Effector memory CD8-positive, alpha-beta T cell (primary cell): ENCODE data around the gene CSRP2.

ENCODE experiments used
- ATAC-seq: fragments of 150-1000 bp; cut with Tn5 transposase; replicated peaks from 2 replicates; pipeline ENCODE4 v1.10.0; 2021; ENCODE audit warnings: mild to moderate bottlenecking, moderate library complexity
- DNase-seq, 3 experiments: peaks; one replicate each; pipeline ENCODE4 v3.0.0; 2021
- H3K27ac Mint-ChIP-seq, 2 donors: one replicate each; pipeline ENCODE4 v1.8.0; 2022; ENCODE audit warnings: mild to moderate bottlenecking in 2 of 2, mixed read lengths in 2 of 2, moderate library complexity in 2 of 2
- H3K27me3 Mint-ChIP-seq, 2 donors: one replicate each; pipeline ENCODE4 v1.8.0; 2022; ENCODE audit warnings: mixed read lengths in 2 of 2
- H3K36me3 Mint-ChIP-seq: one replicate; pipeline ENCODE4 v1.8.0; 2022; ENCODE audit warnings: mild to moderate bottlenecking, moderate library complexity, mixed read lengths; ENCODE audit not compliant: insufficient read depth
- H3K4me1 Mint-ChIP-seq, 2 donors: one replicate each; pipeline ENCODE4 v1.8.0; 2022; ENCODE audit warnings: low read depth in 2 of 2, mixed read lengths in 2 of 2
- H3K4me3 Mint-ChIP-seq, 2 donors: one replicate each; pipeline ENCODE4 v1.8.0; 2022; ENCODE audit warnings: mild to moderate bottlenecking in 2 of 2, mixed read lengths in 2 of 2, moderate library complexity in 2 of 2
- H3K9me3 Mint-ChIP-seq, 2 donors: one replicate each; pipeline ENCODE4 v1.8.0; 2022; ENCODE audit warnings: mixed read lengths in 2 of 2

The CSRP2 gene

GRCh38 chr12:76881142-76881541 is 2.3 kb upstream of the CSRP2 start:
- Mint-ChIP-seq H3K27ac (no peak overlapping the region), H3K4me3 (no peak overlapping the region), H3K36me3 (no peaks in the 10 kb centered on the region), H3K9me3 (no peaks in the 10 kb centered on the region), H3K27me3 (peaks cover 66 to 68% of the 10 kb centered on the region in 2 donors), H3K4me1 (peaks cover 10 to 11% of the 10 kb centered on the region in 2 donors)
- ATAC-seq (no peak), DNase-seq (no peak)

GRCh38 chr12:76880519-76881023 is 1.8 kb upstream of the CSRP2 start:
- ATAC-seq, result no peak
- H3K4me3 Mint-ChIP-seq, result peak overlapping the region in 1 of 2 donors; percentile 86
- no peaks in the 10 kb centered on the region for H3K9me3 Mint-ChIP-seq
- no peak overlapping the region for H3K27ac Mint-ChIP-seq
- peaks cover 65 to 66% of the 10 kb centered on the region in 2 donors for H3K27me3 Mint-ChIP-seq
- peaks cover 10 to 11% of the 10 kb centered on the region in 2 donors for H3K4me1 Mint-ChIP-seq
- DNase-seq, result no peak
- no peaks in the 10 kb centered on the region for H3K36me3 Mint-ChIP-seq

GRCh38 chr12:76879710-76880518 is 1.1 kb upstream of the CSRP2 start:
- DNase-seq (no peak), ATAC-seq (no peak)
- H3K9me3 Mint-ChIP-seq, result no peaks in the 10 kb centered on the region
- H3K27ac Mint-ChIP-seq, result peak overlapping the region in 1 of 2 donors; percentile 33
- peaks cover 70 to 71% of the 10 kb centered on the region in 2 donors for H3K27me3 Mint-ChIP-seq
- H3K4me1 Mint-ChIP-seq, result peaks cover 10 to 11% of the 10 kb centered on the region in 2 donors
- peak overlapping the region; percentile 81 to 86 for H3K4me3 Mint-ChIP-seq
- no peaks in the 10 kb centered on the region for H3K36me3 Mint-ChIP-seq

GRCh38 chr12:76878099-76878898 is 520 bp downstream of the CSRP2 start:
- H3K27me3 Mint-ChIP-seq, result peaks cover 65 to 78% of the 10 kb centered on the region in 2 donors
- peak overlapping the region in 1 of 2 donors; percentile 75 for H3K27ac Mint-ChIP-seq
- DNase-seq (no peak), ATAC-seq (peak; percentile 31)
- no peaks in the 10 kb centered on the region for H3K9me3 Mint-ChIP-seq
- no peaks in the 10 kb centered on the region for H3K36me3 Mint-ChIP-seq
- peaks cover 10 to 11% of the 10 kb centered on the region in 2 donors for H3K4me1 Mint-ChIP-seq
- H3K4me3 Mint-ChIP-seq, result peak overlapping the region; percentile 86 to 93

- Mint-ChIP-seq H3K4me1 (peaks cover 10 to 11% of the 10 kb centered on the region in 2 donors), H3K4me3 (no peak overlapping the region), H3K9me3 (no peaks in the 10 kb centered on the region), H3K27ac (no peak overlapping the region), H3K36me3 (no peaks in the 10 kb centered on the region), H3K27me3 (peaks cover 63 to 85% of the 10 kb centered on the region in 2 donors)
- DNase-seq (no peak), ATAC-seq (no peak)
Measured at GRCh38 chr12:76876696-76877229, 2.1 kb downstream of the CSRP2 start.

- Mint-ChIP-seq H3K4me3 (no peak overlapping the region), H3K36me3 (no peaks in the 10 kb centered on the region), H3K4me1 (peaks cover 10% of the 10 kb centered on the region in 2 donors), H3K9me3 (no peaks in the 10 kb centered on the region), H3K27ac (no peak overlapping the region), H3K27me3 (peaks cover 57 to 77% of the 10 kb centered on the region in 2 donors)
- DNase-seq (no peak), ATAC-seq (no peak)
Measured at GRCh38 chr12:76874491-76875190, 4.2 kb downstream of the CSRP2 start.

- no peak for DNase-seq
- H3K9me3 Mint-ChIP-seq, result no peaks in the 10 kb centered on the region
- no peak overlapping the region for H3K4me3 Mint-ChIP-seq
- peaks cover 5 to 6% of the 10 kb centered on the region in 2 donors for H3K4me1 Mint-ChIP-seq
- ATAC-seq, result no peak
- no peaks in the 10 kb centered on the region for H3K36me3 Mint-ChIP-seq
- H3K27ac Mint-ChIP-seq, result no peak overlapping the region
- peaks cover 52 to 78% of the 10 kb centered on the region in 2 donors for H3K27me3 Mint-ChIP-seq
Measured at GRCh38 chr12:76874027-76874426, 4.8 kb downstream of the CSRP2 start.

GRCh38 chr12:76872415-76872814 is 6.4 kb downstream of the CSRP2 start:
- ATAC-seq (no peak), DNase-seq (no peak)
- Mint-ChIP-seq H3K4me3 (no peak overlapping the region), H3K27ac (no peak overlapping the region), H3K4me1 (no peaks in the 10 kb centered on the region), H3K27me3 (peaks cover 40 to 62% of the 10 kb centered on the region in 2 donors), H3K9me3 (no peaks in the 10 kb centered on the region), H3K36me3 (no peaks in the 10 kb centered on the region)

GRCh38 chr12:76871742-76872141 is 7.1 kb downstream of the CSRP2 start:
- H3K4me1 Mint-ChIP-seq, result no peaks in the 10 kb centered on the region
- DNase-seq, result no peak
- H3K9me3 Mint-ChIP-seq, result no peaks in the 10 kb centered on the region
- no peak for ATAC-seq
- H3K4me3 Mint-ChIP-seq, result no peak overlapping the region
- no peaks in the 10 kb centered on the region for H3K36me3 Mint-ChIP-seq
- H3K27ac Mint-ChIP-seq, result no peak overlapping the region
- peaks cover 33 to 60% of the 10 kb centered on the region in 2 donors for H3K27me3 Mint-ChIP-seq

- H3K4me1 Mint-ChIP-seq, result no peaks in the 10 kb centered on the region
- H3K36me3 Mint-ChIP-seq, result no peaks in the 10 kb centered on the region
- DNase-seq, result no peak
- no peak overlapping the region for H3K4me3 Mint-ChIP-seq
- H3K27me3 Mint-ChIP-seq, result peaks cover 31 to 60% of the 10 kb centered on the region in 2 donors
- no peaks in the 10 kb centered on the region for H3K9me3 Mint-ChIP-seq
- no peak overlapping the region for H3K27ac Mint-ChIP-seq
- no peak for ATAC-seq
Measured at GRCh38 chr12:76871082-76871481, 7.7 kb downstream of the CSRP2 start.

GRCh38 chr12:76866726-76867125 is 12.1 kb downstream of the CSRP2 start:
- DNase-seq (no peak), ATAC-seq (no peak)
- H3K9me3 Mint-ChIP-seq, result no peaks in the 10 kb centered on the region
- peaks cover 17 to 35% of the 10 kb centered on the region in 2 donors for H3K27me3 Mint-ChIP-seq
- no peak overlapping the region for H3K4me3 Mint-ChIP-seq
- no peaks in the 10 kb centered on the region for H3K4me1 Mint-ChIP-seq
- H3K27ac Mint-ChIP-seq, result no peak overlapping the region
- no peaks in the 10 kb centered on the region for H3K36me3 Mint-ChIP-seq

- Mint-ChIP-seq H3K27ac (no peak overlapping the region), H3K27me3 (peaks cover 15 to 35% of the 10 kb centered on the region in 2 donors), H3K9me3 (no peaks in the 10 kb centered on the region), H3K36me3 (no peaks in the 10 kb centered on the region), H3K4me3 (no peak overlapping the region), H3K4me1 (no peaks in the 10 kb centered on the region)
- no peak for DNase-seq
- ATAC-seq, result no peak
Measured at GRCh38 chr12:76866151-76866567, 12.7 kb downstream of the CSRP2 start.
